Glutamatergic neuron (in vitro differentiated cells): ENCODE results near the gene RAD18. TPM values are rescaled to one million over a fixed set of nuclear protein-coding genes. Genes with fewer than 3 reads are reported as not detected.

Experiments used
- DNase-seq: peaks from one replicate; pipeline ENCODE4 v3.0.0; 2022
- H3K27ac Mint-ChIP-seq: one replicate; pipeline ENCODE4 v1.8.0; 2020; ENCODE audit warnings: mild to moderate bottlenecking, mixed read lengths, inconsistent platforms; ENCODE audit not compliant: unreplicated experiment
- H3K27me3 Mint-ChIP-seq: one replicate; pipeline ENCODE4 v1.8.0; 2020; ENCODE audit warnings: mild to moderate bottlenecking, moderate library complexity, mixed read lengths, inconsistent platforms; ENCODE audit not compliant: unreplicated experiment
- H3K36me3 Mint-ChIP-seq: one replicate; pipeline ENCODE4 v1.8.0; 2020; ENCODE audit warnings: mild to moderate bottlenecking, mixed read lengths, inconsistent platforms; ENCODE audit not compliant: unreplicated experiment
- H3K4me1 Mint-ChIP-seq: one replicate; pipeline ENCODE4 v1.8.0; 2020; ENCODE audit warnings: mild to moderate bottlenecking, low read depth, mixed read lengths, inconsistent platforms; ENCODE audit not compliant: unreplicated experiment
- H3K4me3 Mint-ChIP-seq: one replicate; pipeline ENCODE4 v1.8.0; 2020; ENCODE audit warnings: mild to moderate bottlenecking, mixed read lengths, inconsistent platforms; ENCODE audit not compliant: unreplicated experiment
- H3K9me3 Mint-ChIP-seq: one replicate; pipeline ENCODE4 v1.8.0; 2020; ENCODE audit warnings: mild to moderate bottlenecking, moderate library complexity, mixed read lengths, inconsistent platforms; ENCODE audit not compliant: unreplicated experiment
- CTCF ChIP-seq: fragments of 200-600 bp; sonication (generic); IDR thresholded peaks from one replicate; pipeline ENCODE4 v1.5.0; 2021; ENCODE audit not compliant: partially characterized antibody, unreplicated experiment
- total RNA-seq: library from RNA; stranded (reverse); fragmentation: NEBNext Ultra II Directional; extraction: Animal tissue kit (Norgen Biotek cat#: 25700); gene quantifications from one replicate; pipeline ENCODE4 v1.2.1, GENCODE V29; 2021; ENCODE audit not compliant: unreplicated experiment

Gene RAD18
- total RNA-seq, 1 donor from 2014 or later = 11.9 TPM

- no peak overlapping the region for H3K4me3 Mint-ChIP-seq
- TF ChIP-seq CTCF = peak; percentile 31
- H3K4me1 Mint-ChIP-seq = peaks cover 5% of the 10 kb centered on the region
- H3K27ac Mint-ChIP-seq = no peak overlapping the region
- no peak for DNase-seq
- H3K36me3 Mint-ChIP-seq = peaks cover 5% of the 10 kb centered on the region
- H3K9me3 Mint-ChIP-seq = no peaks in the 10 kb centered on the region
- no peaks in the 10 kb centered on the region for H3K27me3 Mint-ChIP-seq
These were observed 25.3 kb downstream of the RAD18 start for GRCh38 chr3:8938021-8938420.

GRCh38 chr3:8937064-8938020 is 25.9 kb downstream of the RAD18 start:
- no peaks in the 10 kb centered on the region for H3K9me3 Mint-ChIP-seq
- H3K36me3 Mint-ChIP-seq = no peaks in the 10 kb centered on the region
- no peak for TF ChIP-seq CTCF
- no peak overlapping the region for H3K4me3 Mint-ChIP-seq
- H3K27ac Mint-ChIP-seq = no peak overlapping the region
- peaks cover 5% of the 10 kb centered on the region for H3K4me1 Mint-ChIP-seq
- H3K27me3 Mint-ChIP-seq = no peaks in the 10 kb centered on the region
- no peak for DNase-seq

- H3K27me3 Mint-ChIP-seq = no peaks in the 10 kb centered on the region
- H3K36me3 Mint-ChIP-seq = no peaks in the 10 kb centered on the region
- TF ChIP-seq CTCF = no peak
- H3K27ac Mint-ChIP-seq = no peak overlapping the region
- H3K9me3 Mint-ChIP-seq = peaks cover 3% of the 10 kb centered on the region
- no peak for DNase-seq
- peaks cover 11% of the 10 kb centered on the region for H3K4me1 Mint-ChIP-seq
- no peak overlapping the region for H3K4me3 Mint-ChIP-seq
These were observed 30.8 kb downstream of the RAD18 start for GRCh38 chr3:8932507-8932906.

GRCh38 chr3:8931342-8931741 is 31.9 kb downstream of the RAD18 start:
- peaks cover 6% of the 10 kb centered on the region for H3K4me1 Mint-ChIP-seq
- DNase-seq = no peak
- TF ChIP-seq CTCF = no peak
- no peak overlapping the region for H3K4me3 Mint-ChIP-seq
- no peak overlapping the region for H3K27ac Mint-ChIP-seq
- H3K9me3 Mint-ChIP-seq = peaks cover 3% of the 10 kb centered on the region
- H3K27me3 Mint-ChIP-seq = no peaks in the 10 kb centered on the region
- no peaks in the 10 kb centered on the region for H3K36me3 Mint-ChIP-seq

- Mint-ChIP-seq H3K4me1 (peaks cover 6% of the 10 kb centered on the region), H3K27me3 (no peaks in the 10 kb centered on the region), H3K9me3 (peaks cover 3% of the 10 kb centered on the region), H3K4me3 (no peak overlapping the region), H3K27ac (no peak overlapping the region), H3K36me3 (no peaks in the 10 kb centered on the region)
- TF ChIP-seq CTCF = no peak
- no peak for DNase-seq
These were observed 33.4 kb downstream of the RAD18 start for GRCh38 chr3:8929860-8930259.
